Neural progenitor cell (in vitro differentiated cells): ENCODE results near the gene PRELID2. TPM values are rescaled to one million over a fixed set of nuclear protein-coding genes. Genes with fewer than 3 reads are reported as not detected.

Source experiments
- DNase-seq: peaks from one replicate; pipeline ENCODE4 v3.0.0-alpha.2; 2016; ENCODE audit warnings: low spot score
- H2AFZ ChIP-seq: fragments of 200-600 bp; sonication (generic); replicated peaks from 2 replicates; pipeline ENCODE4 v1.6.1; 2016; ENCODE audit warnings: antibody characterized with exemption
- H3F3A ChIP-seq: fragments of 200-600 bp; sonication (generic); 2 replicates; pipeline ENCODE4 v1.6.1; 2016; ENCODE audit warnings: antibody characterized with exemption, low read depth
- H3K27ac ChIP-seq: fragments of 200-600 bp; sonication (generic); 2 replicates; pipeline ENCODE4 v1.5.1; 2016; ENCODE audit warnings: mild to moderate bottlenecking
- H3K27me3 ChIP-seq: fragments of 200-600 bp; sonication (generic); 2 replicates; pipeline ENCODE4 v1.6.1; 2016; ENCODE audit warnings: mild to moderate bottlenecking, moderate library complexity
- H3K36me3 ChIP-seq: fragments of 200-600 bp; sonication (generic); 2 replicates; pipeline ENCODE4 v1.5.1; 2016
- H3K4me1 ChIP-seq: fragments of 200-600 bp; sonication (generic); 2 replicates; pipeline ENCODE4 v1.6.1; 2016; ENCODE audit warnings: mixed run types
- H3K4me2 ChIP-seq: fragments of 200-600 bp; sonication (generic); 2 replicates; pipeline ENCODE4 v1.6.1; 2016
- H3K4me3 ChIP-seq: fragments of 200-600 bp; sonication (generic); 2 replicates; pipeline ENCODE4 v1.5.1; 2016
- H3K79me2 ChIP-seq: fragments of 200-600 bp; sonication (generic); 2 replicates; pipeline ENCODE4 v1.6.1; 2016; ENCODE audit warnings: low read depth
- H3K9ac ChIP-seq: fragments of 200-600 bp; sonication (generic); 2 replicates; pipeline ENCODE4 v1.6.1; 2016
- H3K9me3 ChIP-seq: fragments of 200-600 bp; sonication (generic); 2 replicates; pipeline ENCODE4 v1.5.1; 2016; ENCODE audit warnings: low read depth
- H4K20me1 ChIP-seq: fragments of 200-600 bp; sonication (generic); 2 replicates; pipeline ENCODE4 v1.6.1; 2016; ENCODE audit warnings: low read depth
- H3K27ac Mint-ChIP-seq: 3 replicates; pipeline ENCODE4 v1.8.0; 2021; ENCODE audit warnings: mixed read lengths
- H3K27me3 Mint-ChIP-seq: 2 replicates; pipeline ENCODE4 v1.8.0; 2022; ENCODE audit warnings: low read depth, mild to moderate bottlenecking, inconsistent platforms, moderate library complexity, mixed read lengths; ENCODE audit not compliant: insufficient read depth
- H3K36me3 Mint-ChIP-seq: 3 replicates; pipeline ENCODE4 v1.8.0; 2021; ENCODE audit warnings: mixed read lengths
- H3K4me1 Mint-ChIP-seq: 3 replicates; pipeline ENCODE4 v1.8.0; 2021; ENCODE audit warnings: mixed read lengths
- H3K4me3 Mint-ChIP-seq: 3 replicates; pipeline ENCODE4 v1.8.0; 2021; ENCODE audit warnings: mild to moderate bottlenecking, moderate library complexity, mixed read lengths
- H3K9me3 Mint-ChIP-seq: 3 replicates; pipeline ENCODE4 v1.8.0; 2020; ENCODE audit warnings: mixed read lengths
- EZH2 ChIP-seq: fragments of 200-600 bp; sonication (generic); IDR thresholded peaks from 2 replicates; pipeline ENCODE4 v1.6.1; 2017; ENCODE audit warnings: antibody characterized with exemption, mild to moderate bottlenecking, moderate library complexity
- EZH2phosphoT487 ChIP-seq: fragments of 200-600 bp; sonication (generic); IDR thresholded peaks from 2 replicates; pipeline ENCODE4 v1.6.1; 2017; ENCODE audit warnings: antibody characterized with exemption
- total RNA-seq: library from RNA; depleted of rRNA; stranded (reverse); fragments of >200 nt; gene quantifications from 2 replicates; pipeline ENCODE4 v1.2.3, GENCODE V29; 2015; ENCODE audit warnings: low replicate concordance
- TF ChIP-seq, protein P1 (sequence below): fragments of 200-600 bp; sonication (generic); IDR thresholded peaks from 2 replicates; pipeline ENCODE4 v1.5.1; 2017; ENCODE audit warnings: antibody characterized with exemption, mild to moderate bottlenecking

PRELID2 gene
- total RNA-seq, 1 donor from 2014 or later: 30.3 TPM

DNA sequence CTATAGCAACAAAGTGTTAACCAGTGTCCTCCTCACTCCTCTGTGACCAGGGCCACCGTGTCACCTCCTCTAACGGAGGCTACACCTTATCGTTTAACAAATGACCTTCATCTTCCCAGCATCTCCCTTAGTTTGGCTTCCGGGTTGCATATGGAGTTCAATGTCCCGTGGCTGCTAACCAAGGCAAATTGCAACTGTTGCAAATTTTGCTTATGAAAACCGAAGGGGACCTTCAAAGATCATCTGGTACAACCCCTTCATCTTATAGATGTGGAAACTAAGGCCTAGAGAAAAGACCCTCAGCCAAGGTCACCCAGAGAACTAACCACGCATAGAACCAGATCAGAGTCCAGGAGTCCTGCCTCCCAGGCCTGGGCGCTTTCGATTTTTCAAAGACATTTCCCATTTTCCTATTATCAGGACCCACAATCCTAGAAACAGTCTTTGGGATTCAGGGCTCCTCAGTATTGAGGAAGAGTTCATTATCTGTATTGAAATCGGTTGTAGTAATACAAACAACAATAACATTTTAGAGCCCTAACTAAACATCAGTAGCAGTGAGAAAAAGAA is 1.4 kb downstream of the PRELID2 start:
- H3K9ac ChIP-seq: no peak overlapping the region
- no peaks in the 10 kb centered on the region for H3K36me3 ChIP-seq
- peaks cover 8% of the 10 kb centered on the region for H3K4me1 ChIP-seq
- H3K4me3 ChIP-seq: peak overlapping the region; percentile 52
- Mint-ChIP-seq H3K4me3 (peak overlapping the region; percentile 75), H3K9me3 (no peaks in the 10 kb centered on the region), H3K27ac (no peak overlapping the region), H3K36me3 (no peaks in the 10 kb centered on the region), H3K4me1 (peaks cover 26% of the 10 kb centered on the region), H3K27me3 (peaks cover 9% of the 10 kb centered on the region)
- H3K79me2 ChIP-seq: no peaks in the 10 kb centered on the region
- no peaks in the 10 kb centered on the region for H3K9me3 ChIP-seq
- TF ChIP-seq, protein P1, sequence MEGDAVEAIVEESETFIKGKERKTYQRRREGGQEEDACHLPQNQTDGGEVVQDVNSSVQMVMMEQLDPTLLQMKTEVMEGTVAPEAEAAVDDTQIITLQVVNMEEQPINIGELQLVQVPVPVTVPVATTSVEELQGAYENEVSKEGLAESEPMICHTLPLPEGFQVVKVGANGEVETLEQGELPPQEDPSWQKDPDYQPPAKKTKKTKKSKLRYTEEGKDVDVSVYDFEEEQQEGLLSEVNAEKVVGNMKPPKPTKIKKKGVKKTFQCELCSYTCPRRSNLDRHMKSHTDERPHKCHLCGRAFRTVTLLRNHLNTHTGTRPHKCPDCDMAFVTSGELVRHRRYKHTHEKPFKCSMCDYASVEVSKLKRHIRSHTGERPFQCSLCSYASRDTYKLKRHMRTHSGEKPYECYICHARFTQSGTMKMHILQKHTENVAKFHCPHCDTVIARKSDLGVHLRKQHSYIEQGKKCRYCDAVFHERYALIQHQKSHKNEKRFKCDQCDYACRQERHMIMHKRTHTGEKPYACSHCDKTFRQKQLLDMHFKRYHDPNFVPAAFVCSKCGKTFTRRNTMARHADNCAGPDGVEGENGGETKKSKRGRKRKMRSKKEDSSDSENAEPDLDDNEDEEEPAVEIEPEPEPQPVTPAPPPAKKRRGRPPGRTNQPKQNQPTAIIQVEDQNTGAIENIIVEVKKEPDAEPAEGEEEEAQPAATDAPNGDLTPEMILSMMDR: no peak
- no peak for TF ChIP-seq EZH2phosphoT487
- TF ChIP-seq EZH2: no peak
- peak overlapping the region; percentile 75 for H3K4me2 ChIP-seq
- no peak overlapping the region for H3K27ac ChIP-seq
- H3F3A ChIP-seq: peaks cover 6% of the 10 kb centered on the region
- DNase-seq: no peak
- no peaks in the 10 kb centered on the region for H4K20me1 ChIP-seq
- H3K27me3 ChIP-seq: peaks cover 21% of the 10 kb centered on the region
- no peak overlapping the region for H2AFZ ChIP-seq

DNA sequence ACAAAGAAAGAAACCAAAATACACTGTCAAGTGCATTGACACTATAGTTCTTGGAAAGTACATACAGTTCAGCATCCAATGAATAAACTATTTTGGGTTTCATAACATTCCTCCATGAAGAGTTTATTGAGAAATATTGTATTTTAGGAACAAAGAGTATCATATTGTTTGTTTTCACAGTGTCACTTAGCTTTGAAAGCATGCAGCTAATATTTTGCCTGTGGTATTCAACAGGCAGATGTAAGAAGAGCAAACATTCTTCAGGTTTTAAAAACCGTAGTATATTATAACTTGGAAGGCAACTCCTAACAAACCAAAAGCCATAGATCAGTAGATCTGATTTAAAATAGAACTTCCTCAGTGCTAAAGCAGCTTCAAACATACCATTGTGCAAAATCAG is 4.5 kb downstream of the PRELID2 start:
- no peaks in the 10 kb centered on the region for H3K36me3 ChIP-seq
- H3K79me2 ChIP-seq: no peaks in the 10 kb centered on the region
- no peak overlapping the region for H3K4me3 ChIP-seq
- no peak overlapping the region for H3K27ac ChIP-seq
- Mint-ChIP-seq H3K4me3 (no peak overlapping the region), H3K27me3 (peaks cover 2% of the 10 kb centered on the region), H3K9me3 (no peaks in the 10 kb centered on the region), H3K27ac (no peak overlapping the region), H3K36me3 (no peaks in the 10 kb centered on the region), H3K4me1 (peaks cover 10% of the 10 kb centered on the region)
- no peak overlapping the region for H3K9ac ChIP-seq
- H3F3A ChIP-seq: no peaks in the 10 kb centered on the region
- H3K4me1 ChIP-seq: peaks cover 3% of the 10 kb centered on the region
- H2AFZ ChIP-seq: no peak overlapping the region
- DNase-seq: no peak
- TF ChIP-seq EZH2 (no peak), EZH2phosphoT487 (no peak)
- TF ChIP-seq, protein P1: no peak
- no peak overlapping the region for H3K4me2 ChIP-seq
- no peaks in the 10 kb centered on the region for H3K9me3 ChIP-seq
- no peaks in the 10 kb centered on the region for H4K20me1 ChIP-seq
- peaks cover 14% of the 10 kb centered on the region for H3K27me3 ChIP-seq

DNA sequence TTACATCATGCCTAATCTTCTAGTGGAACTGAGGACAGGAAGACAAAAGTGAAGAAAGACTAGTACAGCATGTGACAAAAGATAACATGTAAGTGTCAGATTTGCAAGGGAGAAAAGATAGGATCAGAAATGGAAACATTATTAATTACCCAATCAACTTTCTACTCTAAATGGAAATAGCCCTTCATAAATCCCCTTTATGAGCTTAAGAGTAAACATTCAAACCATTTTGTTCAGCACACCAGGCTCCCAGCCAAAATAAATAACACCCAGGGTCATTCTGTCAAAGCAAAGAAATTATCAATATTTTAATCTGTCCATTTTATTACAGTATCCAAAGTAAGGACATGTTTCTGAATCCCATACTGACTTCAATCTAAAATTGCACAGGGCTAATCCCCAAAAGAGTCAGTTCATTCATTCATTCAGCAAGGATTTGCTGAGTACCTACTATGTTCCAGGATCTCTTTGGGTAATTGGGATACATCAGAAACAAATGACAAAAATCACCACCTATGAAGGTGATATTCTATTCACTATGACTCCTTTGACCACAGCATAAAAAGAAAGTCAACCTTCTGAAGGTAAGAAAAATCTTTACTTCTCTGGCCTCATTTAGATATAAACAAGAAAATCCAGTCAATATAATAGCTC is 5.3 kb downstream of the PRELID2 start:
- no peaks in the 10 kb centered on the region for H3K79me2 ChIP-seq
- no peaks in the 10 kb centered on the region for H4K20me1 ChIP-seq
- H3K4me2 ChIP-seq: no peak overlapping the region
- no peak overlapping the region for H3K4me3 ChIP-seq
- no peak overlapping the region for H2AFZ ChIP-seq
- H3K27ac ChIP-seq: no peak overlapping the region
- H3K4me1 ChIP-seq: peaks cover 3% of the 10 kb centered on the region
- Mint-ChIP-seq H3K4me1 (peaks cover 9% of the 10 kb centered on the region), H3K36me3 (no peaks in the 10 kb centered on the region), H3K27ac (no peak overlapping the region), H3K27me3 (peaks cover 2% of the 10 kb centered on the region), H3K9me3 (no peaks in the 10 kb centered on the region), H3K4me3 (no peak overlapping the region)
- no peak overlapping the region for H3K9ac ChIP-seq
- no peaks in the 10 kb centered on the region for H3K36me3 ChIP-seq
- DNase-seq: no peak
- H3K27me3 ChIP-seq: peaks cover 10% of the 10 kb centered on the region
- no peaks in the 10 kb centered on the region for H3K9me3 ChIP-seq
- H3F3A ChIP-seq: no peaks in the 10 kb centered on the region
- TF ChIP-seq, protein P1: no peak
- no peak for TF ChIP-seq EZH2phosphoT487
- no peak for TF ChIP-seq EZH2
